OCI-M1 (cell line): ENCODE measurements around the gene SHISAL1.

Source experiments
- DNase-seq: peaks from one replicate; lab custom pipeline; 2025; lab: John Stamatoyannopoulos, UW

SHISAL1 gene

DNA sequence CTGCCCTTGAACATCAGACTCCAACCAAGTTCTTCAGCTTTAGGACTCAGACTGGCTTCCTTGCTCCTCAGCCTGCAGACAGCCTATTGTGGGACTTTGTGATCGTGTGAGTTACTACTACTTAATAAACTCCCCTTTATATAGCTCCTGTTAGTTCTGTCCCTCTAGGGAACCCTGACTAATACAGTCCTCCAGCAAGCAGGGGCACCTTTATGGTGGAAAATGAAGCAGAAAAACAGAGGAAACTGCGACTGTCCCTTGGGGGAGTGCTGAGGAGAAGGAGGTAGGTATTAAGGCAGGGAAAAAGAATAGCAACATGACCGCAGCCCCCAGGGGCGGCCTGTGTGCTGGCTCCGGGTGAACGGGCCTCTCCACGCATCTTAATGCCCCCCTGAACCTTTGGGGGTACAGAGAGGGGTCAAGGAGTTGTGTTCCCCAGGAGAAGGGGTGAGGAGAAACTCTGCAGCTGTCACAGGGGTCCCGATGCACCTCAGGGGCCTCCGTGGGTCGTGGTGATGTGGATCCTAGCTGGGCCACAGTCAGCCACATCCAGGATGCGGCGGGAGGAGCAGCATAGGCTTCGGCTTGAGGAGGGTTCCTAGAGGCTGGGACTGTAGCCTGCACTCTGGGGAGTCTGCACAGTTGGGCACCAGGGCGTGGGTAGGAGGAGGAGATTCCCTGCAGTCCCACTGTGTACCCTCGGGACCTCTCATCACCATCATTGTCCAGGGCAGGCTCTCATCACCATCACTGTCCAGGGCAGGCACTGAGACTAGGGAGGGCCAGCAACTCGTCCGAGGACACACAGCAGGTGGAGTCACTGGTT lies 34.3 kb downstream of the SHISAL1 start:
- no peak for DNase-seq

- no peak for DNase-seq
Observed at GRCh38 chr22:44277386-44278135, 35.2 kb downstream of the SHISAL1 start.

GRCh38 chr22:44276706-44277356 lies 35.9 kb downstream of the SHISAL1 start:
- DNase-seq = no peak

DNA sequence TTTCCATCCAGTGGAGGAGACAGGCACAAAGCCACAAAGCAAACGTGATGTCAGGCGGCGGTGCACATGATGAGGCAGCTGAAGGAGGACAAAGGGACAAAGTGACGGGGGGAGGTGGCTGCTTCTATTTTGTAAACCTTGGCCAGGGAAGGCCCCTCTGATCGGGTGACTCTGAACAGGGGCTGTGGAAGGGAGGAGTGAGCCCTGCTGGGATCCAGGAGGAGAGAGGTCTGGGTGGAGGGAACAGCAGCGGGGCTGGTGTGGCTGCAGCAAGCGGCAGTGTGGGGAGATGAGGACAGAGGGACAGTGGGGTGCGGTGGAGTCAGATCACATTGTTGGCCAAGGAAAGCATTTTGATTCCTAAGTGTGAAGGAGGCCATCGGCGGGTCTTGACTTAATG lies 36.7 kb downstream of the SHISAL1 start:
- DNase-seq = no peak

- no peak for DNase-seq
Observed at GRCh38 chr22:44275631-44275995, 37.1 kb downstream of the SHISAL1 start.

DNA sequence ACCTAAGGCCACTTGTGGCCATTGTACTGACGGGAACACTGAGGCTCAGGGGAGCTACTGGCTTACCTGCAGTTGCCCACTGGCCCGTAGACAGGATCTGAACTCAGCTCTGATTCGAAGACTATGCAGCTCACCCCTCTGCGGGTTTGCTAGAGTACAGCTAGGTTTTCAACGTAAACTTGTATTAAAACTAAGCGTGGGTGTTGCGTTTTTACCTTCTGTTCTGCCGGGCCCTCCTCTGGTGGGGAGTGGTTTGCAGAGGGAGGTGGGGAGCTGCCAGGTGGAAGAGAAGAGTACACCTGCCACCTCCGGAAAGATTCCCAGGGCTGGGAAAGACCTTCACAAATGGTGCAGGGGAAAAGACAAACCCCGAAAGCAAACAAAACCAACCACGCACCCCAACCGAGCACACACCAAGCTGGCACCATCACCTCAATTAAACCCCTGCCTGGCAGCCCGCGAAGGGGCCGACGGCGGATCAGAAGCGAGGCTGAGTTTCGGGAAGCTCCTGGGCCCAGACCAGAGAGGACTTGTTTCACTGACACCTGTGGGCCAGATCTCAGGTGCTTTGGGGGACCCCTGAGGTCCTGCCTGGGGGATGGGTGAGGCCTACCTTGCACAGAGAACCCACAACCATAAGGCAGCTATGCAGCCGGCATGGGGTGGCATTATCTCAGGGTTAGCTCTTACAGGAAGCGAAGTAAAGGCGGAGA lies 37.7 kb downstream of the SHISAL1 start:
- no peak for DNase-seq

- DNase-seq = no peak
Observed at GRCh38 chr22:44273175-44273574, 39.6 kb downstream of the SHISAL1 start.

- DNase-seq = no peak
Observed at GRCh38 chr22:44272401-44272771, 40.4 kb downstream of the SHISAL1 start.

DNA sequence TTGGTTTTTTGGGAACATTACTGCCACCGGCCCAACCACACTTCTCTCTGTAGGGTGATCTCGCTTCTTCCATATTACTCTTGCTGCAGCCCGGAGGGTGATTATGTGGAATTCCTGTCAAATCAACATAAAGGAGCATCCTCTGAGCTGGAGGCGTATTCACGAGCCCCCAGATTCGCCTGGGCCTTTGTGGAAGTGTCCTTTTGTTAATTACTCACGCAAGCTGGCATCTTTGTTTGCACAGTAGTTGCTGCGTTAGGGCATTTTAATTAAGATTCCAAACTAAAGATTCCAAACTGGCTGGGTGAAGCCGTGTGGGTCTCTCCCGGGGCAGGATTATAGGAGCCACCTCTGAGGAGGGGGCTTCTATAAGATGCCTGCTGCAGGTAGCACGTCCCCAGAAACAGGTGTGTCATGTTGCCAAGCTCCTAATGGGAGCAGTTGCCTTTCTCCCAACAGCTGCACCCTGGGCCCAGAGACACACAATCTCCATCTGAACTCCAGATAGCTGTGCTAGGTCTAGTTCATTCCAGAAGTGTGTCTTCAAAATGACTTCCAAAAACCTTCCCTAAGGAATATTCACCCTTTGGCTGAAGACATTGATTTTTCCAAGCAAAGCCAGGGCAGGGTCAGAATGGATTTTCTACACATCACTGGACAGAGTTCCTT lies 40.9 kb downstream of the SHISAL1 start:
- DNase-seq = no peak

GRCh38 chr22:44271010-44271500 lies 41.7 kb downstream of the SHISAL1 start:
- DNase-seq = no peak

GRCh38 chr22:44270556-44270880 lies 42.2 kb downstream of the SHISAL1 start:
- DNase-seq = no peak

DNA sequence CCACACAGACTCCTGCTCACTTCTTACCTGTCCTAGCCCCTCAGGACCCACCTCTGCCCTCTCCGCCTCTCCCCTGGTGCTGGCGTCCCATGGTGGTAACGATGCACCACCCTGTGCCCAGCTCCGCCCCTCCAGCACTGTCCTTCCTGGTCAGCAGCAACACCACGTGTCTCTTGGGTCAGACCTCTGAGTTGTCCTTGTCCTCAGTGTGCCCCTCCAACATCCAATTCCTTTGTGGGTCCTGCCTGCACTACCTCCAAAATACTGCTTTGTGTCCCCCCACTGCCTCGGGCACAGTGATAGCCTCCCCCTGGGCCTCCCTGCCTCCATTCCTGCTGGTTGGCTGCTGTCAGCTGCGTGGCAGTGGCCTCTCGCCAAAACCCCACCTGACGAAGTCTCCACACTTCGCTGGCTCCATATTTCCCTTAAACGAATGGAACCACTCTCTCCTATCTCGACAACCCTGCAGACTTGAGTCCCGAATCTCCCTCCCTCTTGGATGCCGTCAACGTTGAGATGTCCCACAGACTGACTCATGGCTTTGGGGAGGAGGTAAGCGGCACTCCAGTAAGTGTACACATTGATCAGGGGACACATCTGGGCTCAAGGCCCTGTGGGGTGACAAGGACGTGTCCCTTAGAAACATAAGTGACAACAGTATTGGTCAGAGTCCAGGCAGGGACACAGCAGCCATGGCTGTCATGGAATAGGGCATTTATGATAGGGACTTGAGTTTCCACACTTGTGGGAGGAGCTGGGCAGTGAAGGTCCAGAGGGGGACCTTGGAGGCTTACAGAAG lies 42.8 kb downstream of the SHISAL1 start:
- no peak for DNase-seq

- DNase-seq = no peak
Observed at GRCh38 chr22:44269117-44269498, 43.6 kb downstream of the SHISAL1 start.

GRCh38 chr22:44268431-44269116 lies 44.2 kb downstream of the SHISAL1 start:
- DNase-seq = no peak

GRCh38 chr22:44267856-44268255 lies 44.9 kb downstream of the SHISAL1 start:
- no peak for DNase-seq

DNA sequence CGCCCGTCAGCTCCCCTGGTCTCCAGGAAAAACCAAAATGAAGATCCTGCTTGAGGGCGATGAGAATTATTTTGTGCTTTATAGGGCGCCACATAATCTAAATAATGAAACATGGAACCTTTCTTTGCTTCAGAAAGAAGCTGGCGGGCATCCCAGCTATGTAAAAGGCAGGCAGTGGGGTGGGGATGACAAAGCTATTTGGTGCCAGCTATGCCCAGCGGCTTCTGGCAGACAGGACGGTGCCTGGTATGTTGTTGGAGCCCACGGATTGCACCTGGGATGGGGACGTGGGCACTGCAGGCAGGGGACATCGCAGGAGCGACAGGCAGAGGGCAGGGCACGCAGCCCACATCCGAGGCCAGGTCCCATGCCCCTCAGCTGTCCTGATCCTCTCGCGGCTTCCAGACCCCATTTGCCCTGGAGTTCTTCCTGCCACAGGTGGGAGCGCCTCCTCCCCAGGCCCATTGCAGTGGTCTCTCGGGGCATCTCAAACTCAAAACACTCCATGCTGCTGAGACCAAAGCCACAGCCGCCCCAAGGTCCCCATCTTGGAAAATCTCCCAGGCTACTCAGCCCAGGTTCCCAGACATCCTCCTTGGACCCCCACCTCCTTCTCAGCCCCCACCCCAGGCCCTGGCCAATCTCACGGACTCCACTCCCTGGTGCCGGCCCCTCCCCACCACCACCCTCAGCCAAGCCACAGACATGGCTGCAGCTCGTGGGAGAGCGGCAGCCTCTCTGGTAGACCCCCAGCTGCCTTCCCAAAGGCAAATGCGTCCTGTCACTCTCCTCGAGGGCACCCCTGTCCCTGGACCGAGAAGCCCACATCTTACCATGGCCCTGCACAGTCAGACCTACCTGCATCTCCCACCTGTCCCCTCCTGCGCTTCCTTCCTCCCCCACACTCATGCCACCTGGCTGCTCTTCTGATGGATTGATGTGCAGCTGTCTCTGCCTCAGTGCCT lies 45.7 kb downstream of the SHISAL1 start:
- no peak for DNase-seq

DNA sequence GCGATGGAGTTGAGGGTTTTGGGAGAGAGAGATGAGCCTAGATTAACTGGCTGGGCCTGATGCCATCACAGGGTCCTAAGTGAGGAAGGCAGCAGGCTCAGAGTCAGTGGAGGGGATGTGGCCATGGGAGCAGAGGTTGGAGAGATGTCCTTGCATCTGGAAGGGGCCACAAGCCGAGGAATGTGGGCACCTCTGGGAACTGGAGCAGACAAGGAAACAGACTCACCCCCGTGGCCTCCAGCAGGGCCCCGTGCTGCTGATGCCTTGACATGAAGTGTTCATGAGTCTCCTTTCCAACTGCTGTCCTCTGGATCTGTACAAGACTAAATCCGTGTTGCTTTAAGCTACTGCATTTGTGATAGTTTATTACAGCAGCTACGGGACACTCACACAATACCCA lies 49.2 kb downstream of the SHISAL1 start:
- no peak for DNase-seq

GRCh38 chr22:44261861-44262595 lies 50.7 kb downstream of the SHISAL1 start:
- peak; percentile 41 for DNase-seq
